OCI-LY1 (cell line): Measurements from ENCODE around the gene DPP7.
"Not testable (repeated sequence)": the region's sequence is repeated elsewhere in the genome, so short reads cannot be mapped to it uniquely, and the experiment has no call there.

Experiments used
- CTCF ChIP-seq: fragments of 200-600 bp; sonication (generic), shearing (Covaris generic); IDR thresholded peaks from 2 replicates; pipeline ENCODE4 v1.5.1; 2017; ENCODE audit warnings: mild to moderate bottlenecking, antibody characterized with exemption, low read length, moderate library complexity, mixed read lengths
- EZH2 ChIP-seq: fragments of 200-600 bp; sonication (generic), shearing (Covaris generic); IDR thresholded peaks from 2 replicates; pipeline ENCODE4 v1.8.0; 2017; ENCODE audit warnings: borderline replicate concordance, mixed run types, mild to moderate bottlenecking, antibody characterized with exemption, low read length, moderate library complexity, mixed read lengths

GRCh38 chr9:137118092-137118603 lies 3.6 kb upstream of the DPP7 start:
- not testable (repeated sequence) for TF ChIP-seq CTCF, EZH2
